Lower leg skin (tissue), 3 donors: ENCODE measurements around the gene CXCL12.

Experiments
- CTCF ChIP-seq, 3 donors: fragments of 450-650 bp; IDR thresholded peaks; one replicate each; pipeline ENCODE4 v1.5.1; 2016; ENCODE audit warnings: antibody characterized with exemption in 3 of 3, mild to moderate bottlenecking in 3 of 3, moderate library complexity in 2 of 3
- POLR2A ChIP-seq, 2 donors: fragments of 450-650 bp; IDR thresholded peaks; one replicate each; pipeline ENCODE4 v1.6.1; 2016 to 2017; ENCODE audit warnings: antibody characterized with exemption in 2 of 2, mild to moderate bottlenecking in 1 of 2, moderate library complexity in 1 of 2

- no peak for TF ChIP-seq CTCF (IDR thresholded peaks at IDR 0.05)
- no peak for TF ChIP-seq POLR2A (IDR thresholded peaks at IDR 0.05)
These were observed 36.4 kb downstream of the CXCL12 start for GRCh38 chr10:44348496-44348895.
